ENCODE results near the gene EPHB2.

GRCh38 chr1:22772014-22772413 is 61.4 kb downstream of the EPHB2 start:
- no peak for TF ChIP-seq EZH2 (IDR thresholded peaks at IDR 0.05; ENCODE audit: low read depth, low read length, severe bottlenecking)
- TF ChIP-seq, protein P1, sequence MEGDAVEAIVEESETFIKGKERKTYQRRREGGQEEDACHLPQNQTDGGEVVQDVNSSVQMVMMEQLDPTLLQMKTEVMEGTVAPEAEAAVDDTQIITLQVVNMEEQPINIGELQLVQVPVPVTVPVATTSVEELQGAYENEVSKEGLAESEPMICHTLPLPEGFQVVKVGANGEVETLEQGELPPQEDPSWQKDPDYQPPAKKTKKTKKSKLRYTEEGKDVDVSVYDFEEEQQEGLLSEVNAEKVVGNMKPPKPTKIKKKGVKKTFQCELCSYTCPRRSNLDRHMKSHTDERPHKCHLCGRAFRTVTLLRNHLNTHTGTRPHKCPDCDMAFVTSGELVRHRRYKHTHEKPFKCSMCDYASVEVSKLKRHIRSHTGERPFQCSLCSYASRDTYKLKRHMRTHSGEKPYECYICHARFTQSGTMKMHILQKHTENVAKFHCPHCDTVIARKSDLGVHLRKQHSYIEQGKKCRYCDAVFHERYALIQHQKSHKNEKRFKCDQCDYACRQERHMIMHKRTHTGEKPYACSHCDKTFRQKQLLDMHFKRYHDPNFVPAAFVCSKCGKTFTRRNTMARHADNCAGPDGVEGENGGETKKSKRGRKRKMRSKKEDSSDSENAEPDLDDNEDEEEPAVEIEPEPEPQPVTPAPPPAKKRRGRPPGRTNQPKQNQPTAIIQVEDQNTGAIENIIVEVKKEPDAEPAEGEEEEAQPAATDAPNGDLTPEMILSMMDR (IDR thresholded peaks at IDR 0.05; ENCODE audit: control extremely low read depth in 1 of 3, insufficient read depth in 1 of 3, low read depth in 1 of 3, low read length in 3 of 3) = no peak
- TF ChIP-seq SRF (IDR thresholded peaks at IDR 0.05; ENCODE audit: low read depth, low read length) = no peak
- no peak for TF ChIP-seq SP1 (IDR thresholded peaks at IDR 0.05; ENCODE audit: low read depth, low read length)
- TF ChIP-seq MAFK (IDR thresholded peaks at IDR 0.05; ENCODE audit: low read depth, low read length) = no peak
- no peak for TF ChIP-seq POU5F1 (IDR thresholded peaks at IDR 0.05; ENCODE audit: low read depth, low read length)
- no peak for TF ChIP-seq CREB1 (IDR thresholded peaks at IDR 0.05)
- TF ChIP-seq GTF2F1 (IDR thresholded peaks at IDR 0.05; ENCODE audit: borderline replicate concordance, low read depth, low read length) = no peak
